ENCODE measurements around the gene FASLG.

DNA sequence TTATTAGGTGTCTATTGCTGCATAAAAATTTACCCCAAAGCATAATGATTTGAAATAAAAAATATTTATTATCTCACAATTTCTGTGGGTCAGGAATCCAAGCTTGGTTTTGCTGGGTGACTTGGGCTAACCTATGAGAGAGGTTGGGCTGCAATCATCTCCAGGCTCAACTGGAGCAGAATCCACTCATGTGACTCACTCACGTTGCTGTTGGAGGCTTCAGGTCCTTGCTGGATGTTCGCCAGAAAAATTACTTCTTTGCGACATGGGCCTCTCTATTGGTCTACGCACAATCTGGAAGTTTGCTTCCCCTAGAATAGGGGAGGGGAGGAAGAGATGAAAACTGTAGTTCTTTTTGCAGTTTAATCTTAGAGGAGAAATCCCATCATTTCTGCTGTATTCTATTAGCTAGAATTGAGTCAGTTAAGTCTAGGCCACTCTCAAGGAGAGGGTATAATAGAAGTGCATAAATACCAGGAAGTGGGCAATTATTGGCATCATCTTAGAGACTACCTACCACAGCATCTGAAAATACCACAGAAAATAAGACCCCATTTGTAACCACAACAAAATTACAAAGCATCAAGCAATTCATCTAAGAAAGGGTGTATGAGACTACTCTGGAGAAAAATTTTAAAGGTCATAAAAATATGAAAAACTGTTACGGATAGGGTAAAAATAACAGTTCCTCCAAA, 5.7 kb upstream of the FASLG start:
- TF ChIP-seq JUND (IDR thresholded peaks at IDR 0.05): no peak
- TF ChIP-seq, protein P1, sequence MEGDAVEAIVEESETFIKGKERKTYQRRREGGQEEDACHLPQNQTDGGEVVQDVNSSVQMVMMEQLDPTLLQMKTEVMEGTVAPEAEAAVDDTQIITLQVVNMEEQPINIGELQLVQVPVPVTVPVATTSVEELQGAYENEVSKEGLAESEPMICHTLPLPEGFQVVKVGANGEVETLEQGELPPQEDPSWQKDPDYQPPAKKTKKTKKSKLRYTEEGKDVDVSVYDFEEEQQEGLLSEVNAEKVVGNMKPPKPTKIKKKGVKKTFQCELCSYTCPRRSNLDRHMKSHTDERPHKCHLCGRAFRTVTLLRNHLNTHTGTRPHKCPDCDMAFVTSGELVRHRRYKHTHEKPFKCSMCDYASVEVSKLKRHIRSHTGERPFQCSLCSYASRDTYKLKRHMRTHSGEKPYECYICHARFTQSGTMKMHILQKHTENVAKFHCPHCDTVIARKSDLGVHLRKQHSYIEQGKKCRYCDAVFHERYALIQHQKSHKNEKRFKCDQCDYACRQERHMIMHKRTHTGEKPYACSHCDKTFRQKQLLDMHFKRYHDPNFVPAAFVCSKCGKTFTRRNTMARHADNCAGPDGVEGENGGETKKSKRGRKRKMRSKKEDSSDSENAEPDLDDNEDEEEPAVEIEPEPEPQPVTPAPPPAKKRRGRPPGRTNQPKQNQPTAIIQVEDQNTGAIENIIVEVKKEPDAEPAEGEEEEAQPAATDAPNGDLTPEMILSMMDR (IDR thresholded peaks at IDR 0.05; ENCODE audit: low read depth, low read length, missing input control): no peak
- TF ChIP-seq TAF1 (conservative IDR thresholded peaks at IDR 0.05): no peak
- TF ChIP-seq, protein P2, sequence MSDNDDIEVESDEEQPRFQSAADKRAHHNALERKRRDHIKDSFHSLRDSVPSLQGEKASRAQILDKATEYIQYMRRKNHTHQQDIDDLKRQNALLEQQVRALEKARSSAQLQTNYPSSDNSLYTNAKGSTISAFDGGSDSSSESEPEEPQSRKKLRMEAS (IDR thresholded peaks at IDR 0.05): no peak
- TF ChIP-seq, protein P3, sequence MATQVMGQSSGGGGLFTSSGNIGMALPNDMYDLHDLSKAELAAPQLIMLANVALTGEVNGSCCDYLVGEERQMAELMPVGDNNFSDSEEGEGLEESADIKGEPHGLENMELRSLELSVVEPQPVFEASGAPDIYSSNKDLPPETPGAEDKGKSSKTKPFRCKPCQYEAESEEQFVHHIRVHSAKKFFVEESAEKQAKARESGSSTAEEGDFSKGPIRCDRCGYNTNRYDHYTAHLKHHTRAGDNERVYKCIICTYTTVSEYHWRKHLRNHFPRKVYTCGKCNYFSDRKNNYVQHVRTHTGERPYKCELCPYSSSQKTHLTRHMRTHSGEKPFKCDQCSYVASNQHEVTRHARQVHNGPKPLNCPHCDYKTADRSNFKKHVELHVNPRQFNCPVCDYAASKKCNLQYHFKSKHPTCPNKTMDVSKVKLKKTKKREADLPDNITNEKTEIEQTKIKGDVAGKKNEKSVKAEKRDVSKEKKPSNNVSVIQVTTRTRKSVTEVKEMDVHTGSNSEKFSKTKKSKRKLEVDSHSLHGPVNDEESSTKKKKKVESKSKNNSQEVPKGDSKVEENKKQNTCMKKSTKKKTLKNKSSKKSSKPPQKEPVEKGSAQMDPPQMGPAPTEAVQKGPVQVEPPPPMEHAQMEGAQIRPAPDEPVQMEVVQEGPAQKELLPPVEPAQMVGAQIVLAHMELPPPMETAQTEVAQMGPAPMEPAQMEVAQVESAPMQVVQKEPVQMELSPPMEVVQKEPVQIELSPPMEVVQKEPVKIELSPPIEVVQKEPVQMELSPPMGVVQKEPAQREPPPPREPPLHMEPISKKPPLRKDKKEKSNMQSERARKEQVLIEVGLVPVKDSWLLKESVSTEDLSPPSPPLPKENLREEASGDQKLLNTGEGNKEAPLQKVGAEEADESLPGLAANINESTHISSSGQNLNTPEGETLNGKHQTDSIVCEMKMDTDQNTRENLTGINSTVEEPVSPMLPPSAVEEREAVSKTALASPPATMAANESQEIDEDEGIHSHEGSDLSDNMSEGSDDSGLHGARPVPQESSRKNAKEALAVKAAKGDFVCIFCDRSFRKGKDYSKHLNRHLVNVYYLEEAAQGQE (IDR thresholded peaks at IDR 0.05): no peak
- TF ChIP-seq RAD21 (IDR thresholded peaks at IDR 0.05): no peak
- TF ChIP-seq, protein P4, sequence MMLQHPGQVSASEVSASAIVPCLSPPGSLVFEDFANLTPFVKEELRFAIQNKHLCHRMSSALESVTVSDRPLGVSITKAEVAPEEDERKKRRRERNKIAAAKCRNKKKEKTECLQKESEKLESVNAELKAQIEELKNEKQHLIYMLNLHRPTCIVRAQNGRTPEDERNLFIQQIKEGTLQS (IDR thresholded peaks at IDR 0.05): no peak
- TF ChIP-seq, protein P5, sequence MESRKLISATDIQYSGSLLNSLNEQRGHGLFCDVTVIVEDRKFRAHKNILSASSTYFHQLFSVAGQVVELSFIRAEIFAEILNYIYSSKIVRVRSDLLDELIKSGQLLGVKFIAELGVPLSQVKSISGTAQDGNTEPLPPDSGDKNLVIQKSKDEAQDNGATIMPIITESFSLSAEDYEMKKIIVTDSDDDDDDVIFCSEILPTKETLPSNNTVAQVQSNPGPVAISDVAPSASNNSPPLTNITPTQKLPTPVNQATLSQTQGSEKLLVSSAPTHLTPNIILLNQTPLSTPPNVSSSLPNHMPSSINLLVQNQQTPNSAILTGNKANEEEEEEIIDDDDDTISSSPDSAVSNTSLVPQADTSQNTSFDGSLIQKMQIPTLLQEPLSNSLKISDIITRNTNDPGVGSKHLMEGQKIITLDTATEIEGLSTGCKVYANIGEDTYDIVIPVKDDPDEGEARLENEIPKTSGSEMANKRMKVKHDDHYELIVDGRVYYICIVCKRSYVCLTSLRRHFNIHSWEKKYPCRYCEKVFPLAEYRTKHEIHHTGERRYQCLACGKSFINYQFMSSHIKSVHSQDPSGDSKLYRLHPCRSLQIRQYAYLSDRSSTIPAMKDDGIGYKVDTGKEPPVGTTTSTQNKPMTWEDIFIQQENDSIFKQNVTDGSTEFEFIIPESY (IDR thresholded peaks at IDR 0.05): no peak
- no peak for TF ChIP-seq YY1 (IDR thresholded peaks at IDR 0.05)
- no peak for TF ChIP-seq FOXA1 (IDR thresholded peaks at IDR 0.05)
- TF ChIP-seq GABPA (IDR thresholded peaks at IDR 0.05 in 1 of 2, conservative IDR thresholded peaks at IDR 0.05 in 1 of 2): no peak
- TF ChIP-seq HNF4G (IDR thresholded peaks at IDR 0.05): no peak
